ENCODE measurements around the gene POLR2J2.
"Not testable (repeated sequence)": the region's sequence is repeated elsewhere in the genome, so short reads cannot be mapped to it uniquely, and the experiment has no call there.

Gene POLR2J2

DNA sequence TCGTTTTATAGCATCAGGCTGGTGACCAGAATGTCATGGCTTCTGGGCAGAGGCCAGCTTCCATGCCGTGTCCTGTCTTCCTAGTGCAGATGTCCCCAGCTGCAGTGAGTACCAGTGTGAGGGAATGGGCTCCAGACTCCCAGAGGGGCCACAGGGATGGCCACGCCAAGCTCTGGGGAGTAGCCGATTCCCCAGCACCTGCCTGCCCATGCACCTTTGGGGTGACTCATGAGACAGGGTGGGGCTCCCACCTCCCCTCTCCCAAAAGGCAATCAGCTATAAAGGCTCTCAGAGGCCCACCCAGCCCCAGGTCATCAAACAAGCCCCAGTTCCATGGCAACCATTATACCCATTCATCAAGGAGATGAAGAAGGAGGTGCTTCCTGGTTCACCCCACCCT lies 21.5 kb downstream of the POLR2J2 start, which contains the start of gene SPDYE2B:
TSS of gene SPDYE2B (plus strand) at position 396 of the 400 bp plus-strand sequence. CDS start 2,030 bp downstream, outside the sequence.
- not testable (repeated sequence) for H3K9me2 ChIP-seq (replicated peaks; ENCODE audit: insufficient read depth, low read length); H3K27me3 ChIP-seq (ENCODE audit: low read length); H3K9me3 ChIP-seq (ENCODE audit: insufficient read depth, low read length); H3K4me2 ChIP-seq (ENCODE audit: low read depth, low read length, poor library complexity, severe bottlenecking); H3K27ac ChIP-seq (ENCODE audit: low read depth, low read length); H2AFZ ChIP-seq (ENCODE audit: low read depth, low read length, severe bottlenecking); H4K20me1 ChIP-seq (ENCODE audit: low read depth, low read length); H3K4me3 ChIP-seq (ENCODE audit: insufficient read depth, low read length, poor library complexity, severe bottlenecking); H3F3A ChIP-seq (ENCODE audit: insufficient read depth); H3K79me2 ChIP-seq (ENCODE audit: insufficient read depth, low read length); H3K9ac ChIP-seq (ENCODE audit: low read length); H3K36me3 ChIP-seq (ENCODE audit: low read length)

DNA sequence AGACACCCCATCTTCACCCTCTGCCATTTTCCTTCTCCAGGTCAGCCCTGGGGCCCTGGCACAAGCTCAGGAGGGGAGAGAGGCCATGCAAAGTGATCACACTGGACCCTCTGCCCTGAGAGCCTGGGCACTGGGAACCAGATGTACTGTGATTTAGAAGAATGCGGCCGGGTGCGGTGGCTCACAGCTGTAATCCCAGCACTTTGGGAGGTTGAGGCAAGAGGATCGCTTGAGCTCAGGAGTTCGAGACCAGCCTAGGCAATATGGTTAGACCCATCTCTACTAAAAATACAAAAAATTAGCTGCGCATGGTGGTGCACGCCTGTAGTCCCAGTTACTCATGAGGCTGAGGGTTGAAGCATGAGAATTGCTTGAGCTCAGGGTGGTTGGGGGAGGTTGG lies 23.6 kb downstream of the POLR2J2 start:
- H3K4me3 ChIP-seq (ENCODE audit: insufficient read depth, low read length, poor library complexity, severe bottlenecking); H3K9me3 ChIP-seq (ENCODE audit: insufficient read depth, low read length); H3K9me2 ChIP-seq (replicated peaks; ENCODE audit: insufficient read depth, low read length); H3K27me3 ChIP-seq (ENCODE audit: low read length); H4K20me1 ChIP-seq (ENCODE audit: low read depth, low read length); H3K36me3 ChIP-seq (ENCODE audit: low read length); H3K4me2 ChIP-seq (ENCODE audit: low read depth, low read length, poor library complexity, severe bottlenecking); H2AFZ ChIP-seq (ENCODE audit: low read depth, low read length, severe bottlenecking); H3K9ac ChIP-seq (ENCODE audit: low read length); H3K27ac ChIP-seq (ENCODE audit: low read depth, low read length); H3K79me2 ChIP-seq (ENCODE audit: insufficient read depth, low read length); H3F3A ChIP-seq (ENCODE audit: insufficient read depth): not testable (repeated sequence)

DNA sequence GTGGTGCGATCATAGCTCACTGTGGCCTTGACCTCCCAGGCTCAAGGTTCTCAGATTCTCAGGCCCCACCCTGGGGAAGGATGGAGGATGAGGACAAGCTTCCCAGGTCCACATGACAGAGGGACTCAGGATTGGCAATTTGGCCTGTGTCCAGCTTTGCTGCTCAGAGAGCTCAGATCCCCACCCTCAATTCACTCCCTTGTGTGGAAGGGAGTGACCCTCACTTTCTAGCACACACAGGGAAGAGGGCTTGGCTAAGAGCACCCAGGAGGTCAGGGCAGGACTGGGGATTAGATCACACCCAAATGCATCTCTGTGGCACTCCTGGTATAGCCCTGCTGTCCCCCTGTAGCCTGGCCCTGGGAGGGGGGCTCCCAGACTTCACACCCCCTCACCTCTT lies 28.1 kb downstream of the POLR2J2 start:
- H3K4me3 ChIP-seq (ENCODE audit: insufficient read depth, low read length, poor library complexity, severe bottlenecking); H2AFZ ChIP-seq (ENCODE audit: low read depth, low read length, severe bottlenecking): not testable (repeated sequence)

DNA sequence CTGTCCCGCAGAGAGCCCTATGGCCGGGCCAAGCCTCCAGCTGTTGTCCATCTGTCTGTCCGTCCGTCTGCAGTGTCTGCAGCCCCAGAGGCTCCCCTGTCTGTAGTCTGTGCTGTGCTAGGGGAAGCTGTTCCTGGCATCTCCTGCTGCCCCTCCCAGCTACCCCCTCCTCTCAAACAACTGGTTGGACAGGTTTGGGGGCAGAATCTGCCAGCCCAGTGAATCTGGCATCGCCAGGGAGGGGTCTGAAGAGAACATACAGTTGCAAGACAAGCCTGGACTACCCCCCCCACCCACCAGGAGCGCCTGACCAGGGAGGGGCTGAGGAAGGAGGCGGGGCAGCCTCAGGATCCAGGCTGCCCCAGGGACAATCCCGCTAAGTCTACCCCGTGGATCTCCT lies 28.8 kb downstream of the POLR2J2 start, which contains the start of gene UPK3BL1:
TSS of gene UPK3BL1 (minus strand) at position 101 of the 400 bp plus-strand sequence. CDS start at position 51, 50 bp downstream.
- H3K4me2 ChIP-seq (ENCODE audit: low read depth, low read length, poor library complexity, severe bottlenecking); H3K9me3 ChIP-seq (ENCODE audit: insufficient read depth, low read length); H4K20me1 ChIP-seq (ENCODE audit: low read depth, low read length); H2AFZ ChIP-seq (ENCODE audit: low read depth, low read length, severe bottlenecking); H3K36me3 ChIP-seq (ENCODE audit: low read length); H3K4me3 ChIP-seq (ENCODE audit: insufficient read depth, low read length, poor library complexity, severe bottlenecking); H3K27ac ChIP-seq (ENCODE audit: low read depth, low read length); H3K9ac ChIP-seq (ENCODE audit: low read length); H3F3A ChIP-seq (ENCODE audit: insufficient read depth); H3K79me2 ChIP-seq (ENCODE audit: insufficient read depth, low read length); H3K9me2 ChIP-seq (replicated peaks; ENCODE audit: insufficient read depth, low read length); H3K27me3 ChIP-seq (ENCODE audit: low read length): not testable (repeated sequence)

More for the DNA sequence above, 28.1 kb downstream of the POLR2J2 start:
- H3K27me3 ChIP-seq (ENCODE audit: low read length); H3F3A ChIP-seq (ENCODE audit: insufficient read depth); H3K9ac ChIP-seq (ENCODE audit: low read length); H3K4me2 ChIP-seq (ENCODE audit: low read depth, low read length, poor library complexity, severe bottlenecking); H3K9me2 ChIP-seq (replicated peaks; ENCODE audit: insufficient read depth, low read length); H3K27ac ChIP-seq (ENCODE audit: low read depth, low read length); H3K79me2 ChIP-seq (ENCODE audit: insufficient read depth, low read length); H3K9me3 ChIP-seq (ENCODE audit: insufficient read depth, low read length); H4K20me1 ChIP-seq (ENCODE audit: low read depth, low read length); H3K36me3 ChIP-seq (ENCODE audit: low read length): not testable (repeated sequence)

DNA sequence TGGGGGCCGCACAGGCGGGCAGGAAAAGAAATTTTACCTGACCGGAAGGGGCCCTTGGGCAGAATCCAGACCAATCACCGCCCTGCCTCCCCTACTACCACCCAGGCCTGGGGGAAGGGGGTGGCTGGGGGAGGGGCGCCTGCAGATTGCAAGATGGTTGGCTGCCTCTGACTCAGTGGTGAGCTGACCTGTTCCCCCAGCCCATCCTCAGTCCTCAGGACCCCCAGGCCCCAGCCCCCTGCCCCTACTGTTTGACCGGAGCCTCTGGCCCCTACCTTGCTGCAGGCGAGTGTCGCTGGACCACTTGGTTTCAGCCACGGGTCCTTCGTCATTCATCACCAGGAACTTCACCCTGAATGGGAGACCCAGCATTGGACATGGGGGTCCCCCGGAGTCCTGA lies 32.6 kb downstream of the POLR2J2 start:
- not testable (repeated sequence) for H4K20me1 ChIP-seq (ENCODE audit: low read depth, low read length); H3K9ac ChIP-seq (ENCODE audit: low read length); H3K27me3 ChIP-seq (ENCODE audit: low read length); H3K27ac ChIP-seq (ENCODE audit: low read depth, low read length); H3K36me3 ChIP-seq (ENCODE audit: low read length); H3K9me3 ChIP-seq (ENCODE audit: insufficient read depth, low read length); H3K9me2 ChIP-seq (replicated peaks; ENCODE audit: insufficient read depth, low read length); H3K4me2 ChIP-seq (ENCODE audit: low read depth, low read length, poor library complexity, severe bottlenecking); H3K4me3 ChIP-seq (ENCODE audit: insufficient read depth, low read length, poor library complexity, severe bottlenecking); H3F3A ChIP-seq (ENCODE audit: insufficient read depth); H2AFZ ChIP-seq (ENCODE audit: low read depth, low read length, severe bottlenecking); H3K79me2 ChIP-seq (ENCODE audit: insufficient read depth, low read length)

DNA sequence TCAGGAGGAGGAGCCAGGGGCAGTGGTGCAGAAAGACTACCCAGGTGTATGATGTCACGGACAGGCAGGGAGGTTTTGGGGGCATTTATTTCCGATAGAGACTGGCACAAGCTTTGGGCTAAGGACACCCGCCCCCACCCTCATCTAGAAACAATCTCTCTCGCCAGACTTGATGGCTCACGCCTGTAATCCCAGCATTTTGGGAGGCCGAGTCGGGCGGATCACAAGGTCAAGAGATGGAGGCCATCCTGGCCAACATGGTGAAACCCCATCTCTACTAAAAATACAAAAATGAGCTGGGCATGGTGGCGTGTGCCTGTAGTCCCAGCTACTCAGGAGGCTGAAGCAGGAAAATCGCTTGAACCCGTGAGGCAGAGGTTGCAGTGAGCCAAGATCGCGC lies 34.5 kb downstream of the POLR2J2 start:
- not testable (repeated sequence) for H3K4me3 ChIP-seq (ENCODE audit: insufficient read depth, low read length, poor library complexity, severe bottlenecking); H3K27me3 ChIP-seq (ENCODE audit: low read length); H3K36me3 ChIP-seq (ENCODE audit: low read length); H2AFZ ChIP-seq (ENCODE audit: low read depth, low read length, severe bottlenecking); H3K4me2 ChIP-seq (ENCODE audit: low read depth, low read length, poor library complexity, severe bottlenecking); H3K9me3 ChIP-seq (ENCODE audit: insufficient read depth, low read length); H3K79me2 ChIP-seq (ENCODE audit: insufficient read depth, low read length); H4K20me1 ChIP-seq (ENCODE audit: low read depth, low read length); H3K9me2 ChIP-seq (replicated peaks; ENCODE audit: insufficient read depth, low read length); H3K27ac ChIP-seq (ENCODE audit: low read depth, low read length); H3F3A ChIP-seq (ENCODE audit: insufficient read depth); H3K9ac ChIP-seq (ENCODE audit: low read length)

DNA sequence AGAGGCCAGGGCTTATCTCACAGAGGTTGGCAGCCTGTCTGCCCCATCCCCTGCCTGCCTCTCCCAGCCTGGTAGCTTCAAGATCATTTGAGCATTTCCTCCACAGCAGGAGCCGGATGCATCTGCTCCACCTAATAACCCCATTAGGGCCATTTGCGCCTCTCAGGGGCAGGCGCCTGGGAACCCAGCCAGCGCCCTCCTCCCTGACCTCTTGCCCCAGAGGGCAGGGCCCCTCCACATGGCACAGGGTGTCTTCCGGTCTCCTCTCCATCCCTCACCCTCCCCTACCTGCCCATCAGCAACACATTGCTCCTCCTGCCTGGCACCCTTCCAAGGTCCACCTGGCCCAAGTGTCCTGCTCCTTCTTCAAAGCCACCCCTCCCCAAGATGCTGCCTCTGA lies 36.1 kb downstream of the POLR2J2 start:
- not testable (repeated sequence) for H3K27ac ChIP-seq (ENCODE audit: low read depth, low read length); H3F3A ChIP-seq (ENCODE audit: insufficient read depth); H3K9me2 ChIP-seq (replicated peaks; ENCODE audit: insufficient read depth, low read length); H3K36me3 ChIP-seq (ENCODE audit: low read length); H3K9ac ChIP-seq (ENCODE audit: low read length); H3K4me2 ChIP-seq (ENCODE audit: low read depth, low read length, poor library complexity, severe bottlenecking); H4K20me1 ChIP-seq (ENCODE audit: low read depth, low read length); H3K9me3 ChIP-seq (ENCODE audit: insufficient read depth, low read length); H3K27me3 ChIP-seq (ENCODE audit: low read length); H3K4me3 ChIP-seq (ENCODE audit: insufficient read depth, low read length, poor library complexity, severe bottlenecking); H3K79me2 ChIP-seq (ENCODE audit: insufficient read depth, low read length); H2AFZ ChIP-seq (ENCODE audit: low read depth, low read length, severe bottlenecking)

DNA sequence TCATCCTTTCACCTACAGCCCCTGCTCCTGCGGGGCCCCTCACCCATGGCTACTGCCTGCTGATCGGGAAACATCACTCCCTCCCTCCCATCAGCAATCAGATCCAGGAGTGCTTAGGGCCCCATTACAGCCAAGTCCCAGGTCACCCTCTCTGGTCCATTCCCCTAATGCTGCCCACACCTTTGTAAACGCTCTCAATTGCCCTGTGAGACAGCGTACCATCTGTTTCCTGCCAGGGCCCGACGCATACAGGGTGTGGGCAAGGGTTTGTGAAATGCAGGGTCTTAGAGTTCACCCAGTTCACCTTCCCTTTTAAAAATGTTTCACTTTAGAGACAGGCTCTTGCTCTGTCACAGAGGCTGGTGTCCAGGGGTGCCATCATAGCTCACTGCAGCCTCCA lies 37.2 kb downstream of the POLR2J2 start:
- not testable (repeated sequence) for H3K9ac ChIP-seq (ENCODE audit: low read length); H4K20me1 ChIP-seq (ENCODE audit: low read depth, low read length); H3K9me3 ChIP-seq (ENCODE audit: insufficient read depth, low read length); H3K79me2 ChIP-seq (ENCODE audit: insufficient read depth, low read length); H3K36me3 ChIP-seq (ENCODE audit: low read length); H3F3A ChIP-seq (ENCODE audit: insufficient read depth); H3K4me3 ChIP-seq (ENCODE audit: insufficient read depth, low read length, poor library complexity, severe bottlenecking); H3K9me2 ChIP-seq (replicated peaks; ENCODE audit: insufficient read depth, low read length); H3K4me2 ChIP-seq (ENCODE audit: low read depth, low read length, poor library complexity, severe bottlenecking); H3K27ac ChIP-seq (ENCODE audit: low read depth, low read length); H3K27me3 ChIP-seq (ENCODE audit: low read length); H2AFZ ChIP-seq (ENCODE audit: low read depth, low read length, severe bottlenecking)
